ENCODE data around the gene NCOA1.

The NCOA1 gene

DNA sequence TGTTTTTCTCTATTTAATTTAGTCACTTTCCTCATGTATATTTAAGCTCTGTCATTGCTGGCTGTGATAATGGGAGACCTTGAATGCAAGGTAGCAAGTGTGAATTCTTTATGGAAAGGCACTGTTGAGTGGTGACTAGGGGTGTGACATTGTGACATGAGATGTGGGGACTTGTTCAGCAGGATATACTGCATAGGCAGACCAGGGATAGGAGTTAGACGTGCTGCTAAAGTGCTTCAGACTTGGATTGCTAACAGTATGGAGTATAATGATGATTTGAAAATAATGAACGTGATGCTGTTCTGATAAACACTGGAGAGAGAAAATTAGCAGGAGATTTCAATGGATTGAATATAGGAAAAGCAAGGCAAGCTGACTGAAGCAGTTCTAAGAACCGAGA is 135.1 kb downstream of the NCOA1 start:
- no peaks in the 10 kb centered on the region for H3F3A ChIP-seq (ENCODE audit: control insufficient read depth, insufficient read depth)
- H4K20me1 ChIP-seq (ENCODE audit: control insufficient read depth, insufficient read depth, low read depth, low read length) = no peaks in the 10 kb centered on the region
- H3K4me3 ChIP-seq (ENCODE audit: low read length) = no peak overlapping the region
- H3K27me3 ChIP-seq (ENCODE audit: control insufficient read depth, low read length) = no peaks in the 10 kb centered on the region
- no peak overlapping the region for H3K4me2 ChIP-seq (ENCODE audit: low read length)
- H3K4me1 ChIP-seq (ENCODE audit: control insufficient read depth, low read length) = no peaks in the 10 kb centered on the region
- no peak overlapping the region for H3K27ac ChIP-seq (ENCODE audit: low read depth, low read length)
- no peak for TF ChIP-seq EZH2phosphoT487 (IDR thresholded peaks at IDR 0.05; ENCODE audit: borderline replicate concordance, low read length)
- H3K9me3 ChIP-seq (ENCODE audit: control insufficient read depth, insufficient read depth, low read length) = no peaks in the 10 kb centered on the region
- no peaks in the 10 kb centered on the region for H3K9me2 ChIP-seq (replicated peaks; ENCODE audit: control insufficient read depth, low read length)
- H3K36me3 ChIP-seq (ENCODE audit: control insufficient read depth, low read length) = no peaks in the 10 kb centered on the region
- no peaks in the 10 kb centered on the region for H3K79me2 ChIP-seq (ENCODE audit: control insufficient read depth, low read length)

DNA sequence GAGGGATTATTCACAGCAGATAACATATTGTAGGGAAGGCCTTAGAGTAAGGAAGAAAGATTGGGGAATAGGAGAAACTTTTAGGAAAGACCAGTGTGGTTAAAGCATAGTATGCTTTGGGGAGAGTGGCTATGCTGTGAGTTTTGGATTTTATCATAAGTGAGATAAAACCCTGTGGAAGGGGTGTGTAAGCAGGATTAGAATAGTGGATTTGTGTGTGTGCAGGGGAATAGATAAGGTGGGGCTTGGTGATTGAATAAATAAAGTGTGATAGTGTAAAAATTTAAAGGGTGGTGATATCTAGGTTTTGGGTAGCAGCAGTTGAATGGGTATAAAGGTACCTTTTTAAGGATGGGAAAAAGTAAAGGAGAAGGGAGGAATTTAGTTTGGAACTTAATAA is 137.7 kb downstream of the NCOA1 start:
- H3K27ac ChIP-seq (ENCODE audit: low read depth, low read length) = no peak overlapping the region
- TF ChIP-seq EZH2phosphoT487 (IDR thresholded peaks at IDR 0.05; ENCODE audit: borderline replicate concordance, low read length) (no peak), CTCF (IDR thresholded peaks at IDR 0.05; ENCODE audit: low read depth, low read length, poor library complexity, severe bottlenecking) (no peak)
- H3K4me1 ChIP-seq (ENCODE audit: control insufficient read depth, low read length) = no peaks in the 10 kb centered on the region
- no peaks in the 10 kb centered on the region for H3K27me3 ChIP-seq (ENCODE audit: control insufficient read depth, low read length)
- no peaks in the 10 kb centered on the region for H3K79me2 ChIP-seq (ENCODE audit: control insufficient read depth, low read length)
- no peaks in the 10 kb centered on the region for H3F3A ChIP-seq (ENCODE audit: control insufficient read depth, insufficient read depth)
- no peaks in the 10 kb centered on the region for H4K20me1 ChIP-seq (ENCODE audit: control insufficient read depth, insufficient read depth, low read depth, low read length)
- no peaks in the 10 kb centered on the region for H3K9me3 ChIP-seq (ENCODE audit: control insufficient read depth, insufficient read depth, low read length)
- H3K9me2 ChIP-seq (replicated peaks; ENCODE audit: control insufficient read depth, low read length) = no peaks in the 10 kb centered on the region
- no peaks in the 10 kb centered on the region for H3K36me3 ChIP-seq (ENCODE audit: control insufficient read depth, low read length)
- no peak overlapping the region for H3K4me3 ChIP-seq (ENCODE audit: low read length)
- no peak overlapping the region for H3K4me2 ChIP-seq (ENCODE audit: low read length)

DNA sequence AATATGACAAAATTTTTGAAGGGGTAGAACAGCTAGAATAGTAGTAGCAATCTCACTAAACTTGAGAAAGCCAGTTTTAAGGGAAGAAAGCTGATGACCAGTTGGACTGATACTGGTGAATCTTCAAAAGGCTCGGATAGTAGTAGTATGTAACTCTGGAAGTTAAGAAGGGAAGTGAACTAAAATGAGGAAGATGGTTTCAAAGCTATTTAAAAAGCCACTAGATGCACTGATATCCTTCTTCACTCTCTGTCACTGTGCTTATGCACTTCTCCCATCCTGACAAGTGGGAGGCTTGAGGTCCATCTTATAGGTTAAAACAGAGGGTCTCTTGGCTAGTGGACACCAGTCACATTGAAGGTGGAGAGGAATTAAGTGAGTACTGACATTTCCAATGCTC is 141.1 kb downstream of the NCOA1 start:
- Histone ChIP-seq H3K4me1 (ENCODE audit: control insufficient read depth, low read length) (no peaks in the 10 kb centered on the region), H3K36me3 (ENCODE audit: control insufficient read depth, low read length) (no peaks in the 10 kb centered on the region), H3K79me2 (ENCODE audit: control insufficient read depth, low read length) (no peaks in the 10 kb centered on the region), H3K27me3 (ENCODE audit: control insufficient read depth, low read length) (no peaks in the 10 kb centered on the region), H4K20me1 (ENCODE audit: control insufficient read depth, insufficient read depth, low read depth, low read length) (no peaks in the 10 kb centered on the region), H3K9me3 (ENCODE audit: control insufficient read depth, insufficient read depth, low read length) (no peaks in the 10 kb centered on the region), H3K4me2 (ENCODE audit: low read length) (no peak overlapping the region), H3F3A (ENCODE audit: control insufficient read depth, insufficient read depth) (no peaks in the 10 kb centered on the region), H3K27ac (ENCODE audit: low read depth, low read length) (no peak overlapping the region), H3K4me3 (ENCODE audit: low read length) (no peak overlapping the region), H3K9me2 (replicated peaks; ENCODE audit: control insufficient read depth, low read length) (no peaks in the 10 kb centered on the region)
- no peak for TF ChIP-seq CTCF (IDR thresholded peaks at IDR 0.05; ENCODE audit: low read depth, low read length, poor library complexity, severe bottlenecking)
- TF ChIP-seq EZH2phosphoT487 (IDR thresholded peaks at IDR 0.05; ENCODE audit: borderline replicate concordance, low read length) = no peak

- H3F3A ChIP-seq (ENCODE audit: control insufficient read depth, insufficient read depth) = no peaks in the 10 kb centered on the region
- TF ChIP-seq EZH2phosphoT487 (IDR thresholded peaks at IDR 0.05; ENCODE audit: borderline replicate concordance, low read length) = no peak
- TF ChIP-seq CTCF (IDR thresholded peaks at IDR 0.05; ENCODE audit: low read depth, low read length, poor library complexity, severe bottlenecking) = no peak
- no peaks in the 10 kb centered on the region for H3K79me2 ChIP-seq (ENCODE audit: control insufficient read depth, low read length)
- H4K20me1 ChIP-seq (ENCODE audit: control insufficient read depth, insufficient read depth, low read depth, low read length) = no peaks in the 10 kb centered on the region
- no peaks in the 10 kb centered on the region for H3K9me2 ChIP-seq (replicated peaks; ENCODE audit: control insufficient read depth, low read length)
- peaks cover 3% of the 10 kb centered on the region for H3K4me1 ChIP-seq (ENCODE audit: control insufficient read depth, low read length)
- H3K9me3 ChIP-seq (ENCODE audit: control insufficient read depth, insufficient read depth, low read length) = no peaks in the 10 kb centered on the region
- no peak overlapping the region for H3K27ac ChIP-seq (ENCODE audit: low read depth, low read length)
- no peaks in the 10 kb centered on the region for H3K36me3 ChIP-seq (ENCODE audit: control insufficient read depth, low read length)
- no peak overlapping the region for H3K4me3 ChIP-seq (ENCODE audit: low read length)
- H3K4me2 ChIP-seq (ENCODE audit: low read length) = no peak overlapping the region
- no peaks in the 10 kb centered on the region for H3K27me3 ChIP-seq (ENCODE audit: control insufficient read depth, low read length)
These were observed 144.1 kb downstream of the NCOA1 start for GRCh38 chr2:24635181-24635580.
